ENCODE data around the gene TCERG1L. TPM values are rescaled to one million over a fixed set of nuclear protein-coding genes. Genes with fewer than 3 reads are reported as not detected.

Gene TCERG1L
- total and polyA plus RNA-seq, 2 donors: 0.11 to 0.32 TPM

GRCh38 chr10:131204406-131205152 is 106.9 kb downstream of the TCERG1L start:
- Histone ChIP-seq H3K36me3 (ENCODE audit: insufficient read depth) (no peaks in the 10 kb centered on the region), H3K4me1 (ENCODE audit: insufficient read depth) (no peaks in the 10 kb centered on the region), H3K4me3 (ENCODE audit: low read depth, low read length) (no peak overlapping the region), H3K27ac (ENCODE audit: low read depth) (no peak overlapping the region)
- 84% methylated on average over 11 of the region's 11 CpGs for WGBS
- no peak for DNase-seq (ENCODE audit: extremely low spot score)

- Histone ChIP-seq H3K36me3 (ENCODE audit: insufficient read depth) (no peaks in the 10 kb centered on the region), H3K4me1 (ENCODE audit: insufficient read depth) (no peaks in the 10 kb centered on the region), H3K4me3 (ENCODE audit: low read depth, low read length) (no peak overlapping the region), H3K27ac (ENCODE audit: low read depth) (no peak overlapping the region)
- 87% methylated on average over 22 of the region's 22 CpGs for WGBS
- no peak for DNase-seq (ENCODE audit: extremely low spot score)
These were observed 107.8 kb downstream of the TCERG1L start for GRCh38 chr10:131203456-131204357.

- Histone ChIP-seq H3K4me1 (ENCODE audit: insufficient read depth) (no peaks in the 10 kb centered on the region), H3K36me3 (ENCODE audit: insufficient read depth) (no peaks in the 10 kb centered on the region), H3K27ac (ENCODE audit: low read depth) (no peak overlapping the region), H3K4me3 (ENCODE audit: low read depth, low read length) (no peak overlapping the region)
- 79% methylated on average over 11 of the region's 11 CpGs for WGBS
- DNase-seq (ENCODE audit: extremely low spot score): no peak
These were observed 108.5 kb downstream of the TCERG1L start for GRCh38 chr10:131202990-131203389.

- no peaks in the 10 kb centered on the region for H3K4me1 ChIP-seq (ENCODE audit: insufficient read depth)
- DNase-seq (ENCODE audit: extremely low spot score): no peak
- no peaks in the 10 kb centered on the region for H3K36me3 ChIP-seq (ENCODE audit: insufficient read depth)
- H3K27ac ChIP-seq (ENCODE audit: low read depth): no peak overlapping the region
- 94% methylated on average over 33 of the region's 33 CpGs for WGBS
- H3K4me3 ChIP-seq (ENCODE audit: low read depth, low read length): no peak overlapping the region
These were observed 109.6 kb downstream of the TCERG1L start for GRCh38 chr10:131201741-131202515.

- H3K36me3 ChIP-seq (ENCODE audit: insufficient read depth): no peaks in the 10 kb centered on the region
- no peaks in the 10 kb centered on the region for H3K4me1 ChIP-seq (ENCODE audit: insufficient read depth)
- WGBS: 86% methylated on average over 21 of the region's 21 CpGs
- no peak overlapping the region for H3K27ac ChIP-seq (ENCODE audit: low read depth)
- no peak for DNase-seq (ENCODE audit: extremely low spot score)
- no peak overlapping the region for H3K4me3 ChIP-seq (ENCODE audit: low read depth, low read length)
These were observed 110.6 kb downstream of the TCERG1L start for GRCh38 chr10:131200856-131201470.

GRCh38 chr10:131199646-131200045 is 111.9 kb downstream of the TCERG1L start:
- DNase-seq (ENCODE audit: extremely low spot score): no peak
- Histone ChIP-seq H3K4me1 (ENCODE audit: insufficient read depth) (no peaks in the 10 kb centered on the region), H3K27ac (ENCODE audit: low read depth) (no peak overlapping the region), H3K36me3 (ENCODE audit: insufficient read depth) (no peaks in the 10 kb centered on the region), H3K4me3 (ENCODE audit: low read depth, low read length) (no peak overlapping the region)
- 20% methylated on average over 6 of the region's 6 CpGs for WGBS

GRCh38 chr10:131198843-131199242 is 112.7 kb downstream of the TCERG1L start:
- Histone ChIP-seq H3K4me3 (ENCODE audit: low read depth, low read length) (no peak overlapping the region), H3K36me3 (ENCODE audit: insufficient read depth) (no peaks in the 10 kb centered on the region), H3K4me1 (ENCODE audit: insufficient read depth) (no peaks in the 10 kb centered on the region), H3K27ac (ENCODE audit: low read depth) (no peak overlapping the region)
- DNase-seq (ENCODE audit: extremely low spot score): no peak
- WGBS: 75% methylated on average over 7 of the region's 7 CpGs

- Histone ChIP-seq H3K36me3 (ENCODE audit: insufficient read depth) (no peaks in the 10 kb centered on the region), H3K4me1 (ENCODE audit: insufficient read depth) (no peaks in the 10 kb centered on the region), H3K27ac (ENCODE audit: low read depth) (no peak overlapping the region), H3K4me3 (ENCODE audit: low read depth, low read length) (no peak overlapping the region)
- no peak for DNase-seq (ENCODE audit: extremely low spot score)
- WGBS: 84% methylated on average over 10 of the region's 10 CpGs
These were observed 113.1 kb downstream of the TCERG1L start for GRCh38 chr10:131198401-131198800.

GRCh38 chr10:131196176-131196885 is 115.2 kb downstream of the TCERG1L start:
- Histone ChIP-seq H3K36me3 (ENCODE audit: insufficient read depth) (no peaks in the 10 kb centered on the region), H3K4me3 (ENCODE audit: low read depth, low read length) (no peak overlapping the region), H3K4me1 (ENCODE audit: insufficient read depth) (no peaks in the 10 kb centered on the region), H3K27ac (ENCODE audit: low read depth) (no peak overlapping the region)
- 91% methylated on average over 18 of the region's 18 CpGs for WGBS
- no peak for DNase-seq (ENCODE audit: extremely low spot score)

GRCh38 chr10:131195558-131196159 is 115.9 kb downstream of the TCERG1L start:
- no peak for DNase-seq (ENCODE audit: extremely low spot score)
- WGBS: 84% methylated on average over 19 of the region's 19 CpGs
- Histone ChIP-seq H3K27ac (ENCODE audit: low read depth) (no peak overlapping the region), H3K4me1 (ENCODE audit: insufficient read depth) (no peaks in the 10 kb centered on the region), H3K4me3 (ENCODE audit: low read depth, low read length) (no peak overlapping the region), H3K36me3 (ENCODE audit: insufficient read depth) (no peaks in the 10 kb centered on the region)

GRCh38 chr10:131195116-131195515 is 116.4 kb downstream of the TCERG1L start:
- Histone ChIP-seq H3K27ac (ENCODE audit: low read depth) (no peak overlapping the region), H3K4me3 (ENCODE audit: low read depth, low read length) (no peak overlapping the region), H3K4me1 (ENCODE audit: insufficient read depth) (no peaks in the 10 kb centered on the region), H3K36me3 (ENCODE audit: insufficient read depth) (no peaks in the 10 kb centered on the region)
- WGBS: 82% methylated on average over 9 of the region's 9 CpGs
- no peak for DNase-seq (ENCODE audit: extremely low spot score)

GRCh38 chr10:131193923-131194322 is 117.6 kb downstream of the TCERG1L start:
- Histone ChIP-seq H3K27ac (ENCODE audit: low read depth) (no peak overlapping the region), H3K4me3 (ENCODE audit: low read depth, low read length) (no peak overlapping the region), H3K4me1 (ENCODE audit: insufficient read depth) (no peaks in the 10 kb centered on the region), H3K36me3 (ENCODE audit: insufficient read depth) (no peaks in the 10 kb centered on the region)
- no peak for DNase-seq (ENCODE audit: extremely low spot score)
- WGBS: 94% methylated on average over 15 of the region's 15 CpGs
